Osteoblast (primary cell): Measurements from ENCODE around the gene SSX2IP. TPM values are rescaled to one million over a fixed set of nuclear protein-coding genes. Genes with fewer than 3 reads are reported as not detected.
A peak's percentile ranks its signal among the peaks of the same experiment; 100 is the strongest.

ENCODE experiments used
- DNase-seq: peaks from one replicate; pipeline ENCODE4 v3.0.0; 2011; ENCODE audit warnings: low spot score, mixed read lengths; ENCODE audit not compliant: insufficient read length; ENCODE audit errors: missing footprints
- H2AFZ ChIP-seq: 2 replicates; pipeline ENCODE4 v1.6.0; 2011; ENCODE audit warnings: mild to moderate bottlenecking, low read length
- H3K27ac ChIP-seq: 2 replicates; pipeline ENCODE4 v1.5.1; 2011; ENCODE audit warnings: mild to moderate bottlenecking, low read depth, low read length, moderate library complexity
- H3K27me3 ChIP-seq: 2 replicates; pipeline ENCODE4 v1.6.0; 2012; ENCODE audit warnings: mild to moderate bottlenecking, control low read depth, inconsistent platforms, low read length, moderate library complexity; ENCODE audit not compliant: insufficient read depth
- H3K36me3 ChIP-seq: 2 replicates; pipeline ENCODE4 v1.5.1; 2011; ENCODE audit warnings: mild to moderate bottlenecking, low read length, control low read depth, moderate library complexity; ENCODE audit not compliant: insufficient read depth
- H3K4me1 ChIP-seq: 2 replicates; pipeline ENCODE4 v1.5.1; 2011; ENCODE audit warnings: mild to moderate bottlenecking, low read length, control low read depth, moderate library complexity; ENCODE audit not compliant: insufficient read depth
- H3K4me2 ChIP-seq: 2 replicates; pipeline ENCODE4 v1.6.0; 2011; ENCODE audit warnings: mild to moderate bottlenecking, low read length; ENCODE audit not compliant: insufficient read depth
- H3K4me3 ChIP-seq: fragments of 200-600 bp; sonication (generic); 3 replicates; pipeline ENCODE4 v1.5.1; 2012; ENCODE audit warnings: mild to moderate bottlenecking, low read length, inconsistent platforms; ENCODE audit not compliant: insufficient read depth
- H3K79me2 ChIP-seq: 2 replicates; pipeline ENCODE4 v1.6.0; 2012; ENCODE audit warnings: mild to moderate bottlenecking, low read length, control low read depth, inconsistent platforms; ENCODE audit not compliant: insufficient read depth
- H3K9me3 ChIP-seq: 2 replicates; pipeline ENCODE4 v1.5.1; 2011; ENCODE audit warnings: low read depth, low read length, control low read depth
- H4K20me1 ChIP-seq: 2 replicates; pipeline ENCODE4 v1.6.0; 2012; ENCODE audit warnings: mild to moderate bottlenecking, low read length, control low read depth; ENCODE audit not compliant: insufficient read depth
- total RNA-seq: library from RNA; depleted of rRNA; stranded (reverse); fragments of >200 nt; gene quantifications from 2 replicates; pipeline ENCODE4 v1.2.3, GENCODE V29; 2012
- TF ChIP-seq, protein P1 (sequence below): IDR thresholded peaks from 2 replicates; pipeline ENCODE4 v1.5.1; 2011; ENCODE audit warnings: mild to moderate bottlenecking, low read depth, low read length, moderate library complexity; ENCODE audit errors: extremely low read depth

Gene SSX2IP
- total RNA-seq, 1 donor = 10.9 TPM

DNA sequence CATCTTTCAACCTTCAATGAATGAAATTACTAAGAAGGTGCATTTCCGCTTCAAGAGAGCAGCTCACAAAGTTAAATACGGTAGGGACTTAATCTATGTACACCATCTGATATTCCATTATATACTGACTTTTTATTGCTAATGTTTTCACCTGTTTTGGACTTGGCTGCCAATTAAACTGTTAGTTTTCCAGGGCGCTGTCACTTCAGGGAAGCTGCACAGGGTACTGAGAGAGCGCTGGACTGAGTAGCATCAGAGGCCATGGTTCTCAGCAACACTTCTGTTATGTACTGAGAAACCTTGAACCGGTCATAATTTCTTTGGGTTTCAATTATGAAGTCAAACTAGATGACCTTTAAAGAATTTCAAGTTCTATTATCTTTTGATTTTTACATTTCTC lies 8.2 kb downstream of the SSX2IP start:
- TF ChIP-seq, protein P1, sequence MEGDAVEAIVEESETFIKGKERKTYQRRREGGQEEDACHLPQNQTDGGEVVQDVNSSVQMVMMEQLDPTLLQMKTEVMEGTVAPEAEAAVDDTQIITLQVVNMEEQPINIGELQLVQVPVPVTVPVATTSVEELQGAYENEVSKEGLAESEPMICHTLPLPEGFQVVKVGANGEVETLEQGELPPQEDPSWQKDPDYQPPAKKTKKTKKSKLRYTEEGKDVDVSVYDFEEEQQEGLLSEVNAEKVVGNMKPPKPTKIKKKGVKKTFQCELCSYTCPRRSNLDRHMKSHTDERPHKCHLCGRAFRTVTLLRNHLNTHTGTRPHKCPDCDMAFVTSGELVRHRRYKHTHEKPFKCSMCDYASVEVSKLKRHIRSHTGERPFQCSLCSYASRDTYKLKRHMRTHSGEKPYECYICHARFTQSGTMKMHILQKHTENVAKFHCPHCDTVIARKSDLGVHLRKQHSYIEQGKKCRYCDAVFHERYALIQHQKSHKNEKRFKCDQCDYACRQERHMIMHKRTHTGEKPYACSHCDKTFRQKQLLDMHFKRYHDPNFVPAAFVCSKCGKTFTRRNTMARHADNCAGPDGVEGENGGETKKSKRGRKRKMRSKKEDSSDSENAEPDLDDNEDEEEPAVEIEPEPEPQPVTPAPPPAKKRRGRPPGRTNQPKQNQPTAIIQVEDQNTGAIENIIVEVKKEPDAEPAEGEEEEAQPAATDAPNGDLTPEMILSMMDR = no peak

DNA sequence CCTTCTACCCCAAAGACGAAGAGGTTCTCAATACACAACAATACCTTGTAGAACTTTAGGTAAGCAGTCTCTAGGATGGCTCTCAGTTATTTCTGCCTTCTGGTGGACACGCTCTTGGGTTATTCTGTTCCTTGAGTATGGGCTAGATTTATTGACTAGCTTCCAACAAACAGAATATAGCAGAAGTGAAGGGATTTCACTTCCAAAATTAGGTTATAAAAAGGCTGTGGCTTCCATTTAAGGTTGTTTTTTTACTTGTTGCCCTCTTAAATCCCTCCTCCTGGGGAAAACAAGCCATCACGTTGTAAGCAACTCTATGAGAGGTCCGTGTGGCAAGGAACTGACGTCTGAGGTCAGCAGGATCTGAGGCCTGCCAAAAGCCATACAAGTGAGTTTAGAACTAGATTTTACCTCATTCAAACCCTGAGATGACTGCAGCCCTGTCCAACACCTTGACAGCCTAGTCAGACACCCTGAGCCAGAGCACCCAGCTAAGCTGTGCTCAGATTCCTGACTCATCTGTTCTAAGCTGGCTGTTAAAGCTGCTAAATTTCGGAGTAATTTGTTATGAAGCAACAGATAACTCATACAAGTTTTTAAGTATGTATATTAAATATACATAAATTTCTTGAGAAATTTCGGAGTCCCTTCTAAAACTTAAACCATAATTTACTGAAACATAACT lies 12.7 kb downstream of the SSX2IP start:
- TF ChIP-seq, protein P1 = no peak
- Histone ChIP-seq H3K9me3 (no peaks in the 10 kb centered on the region), H3K36me3 (no peaks in the 10 kb centered on the region), H2AFZ (no peak overlapping the region), H3K79me2 (peaks cover 37% of the 10 kb centered on the region), H4K20me1 (peaks cover 9% of the 10 kb centered on the region), H3K4me1 (no peaks in the 10 kb centered on the region), H3K27ac (no peak overlapping the region), H3K4me3 (no peak overlapping the region), H3K4me2 (no peak overlapping the region), H3K27me3 (no peaks in the 10 kb centered on the region)
- no peak for DNase-seq

More for the DNA sequence above, 8.2 kb downstream of the SSX2IP start:
- Histone ChIP-seq H4K20me1 (peaks cover 12% of the 10 kb centered on the region), H3K4me1 (no peaks in the 10 kb centered on the region), H3K4me2 (no peak overlapping the region), H3K9me3 (no peaks in the 10 kb centered on the region), H3K27me3 (no peaks in the 10 kb centered on the region), H2AFZ (no peak overlapping the region), H3K79me2 (peaks cover 60% of the 10 kb centered on the region), H3K27ac (no peak overlapping the region), H3K4me3 (no peak overlapping the region), H3K36me3 (no peaks in the 10 kb centered on the region)
- DNase-seq = no peak

DNA sequence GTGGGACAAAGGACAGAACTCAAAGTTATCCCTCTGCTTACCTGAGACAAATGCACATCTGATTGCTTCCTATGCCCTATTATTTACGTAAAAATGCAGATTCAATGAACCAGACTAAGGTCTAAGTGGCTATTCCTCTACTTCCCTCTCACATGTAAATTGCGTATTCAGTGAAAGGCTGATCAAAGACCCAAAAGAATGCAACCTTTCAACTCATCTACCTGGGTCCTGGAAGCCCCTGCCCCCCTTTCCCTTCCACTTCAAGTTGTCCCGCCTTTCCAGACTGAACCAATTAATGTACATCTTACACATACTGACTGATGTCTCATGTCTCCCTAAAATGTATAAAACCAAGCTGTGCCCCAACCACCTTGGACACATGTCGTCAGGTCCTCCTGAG lies 14.6 kb downstream of the SSX2IP start:
- Histone ChIP-seq H3K4me3 (no peak overlapping the region), H4K20me1 (no peaks in the 10 kb centered on the region), H3K27ac (no peak overlapping the region), H3K4me1 (no peaks in the 10 kb centered on the region), H2AFZ (no peak overlapping the region), H3K4me2 (no peak overlapping the region), H3K79me2 (peaks cover 26% of the 10 kb centered on the region), H3K27me3 (no peaks in the 10 kb centered on the region), H3K9me3 (no peaks in the 10 kb centered on the region), H3K36me3 (no peaks in the 10 kb centered on the region)
- TF ChIP-seq, protein P1 = no peak
- no peak for DNase-seq

DNA sequence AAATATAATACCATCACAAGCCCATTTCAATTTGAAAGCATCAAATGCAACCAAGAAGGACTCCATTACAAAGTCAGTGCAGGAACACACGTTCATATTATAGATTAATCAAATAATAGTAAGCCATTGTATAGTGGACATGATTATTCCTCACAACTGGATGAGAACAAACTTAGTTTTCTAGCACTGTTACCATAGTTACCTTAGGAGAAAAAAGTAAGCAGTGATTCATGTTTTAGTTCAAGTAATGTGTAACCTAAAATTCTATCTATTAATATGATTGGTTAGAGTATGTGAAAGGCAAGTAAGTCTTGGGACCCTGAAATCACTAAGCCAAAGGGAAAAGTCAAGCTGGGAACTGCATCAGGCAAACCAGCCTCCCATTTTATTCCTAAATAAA lies 15.2 kb downstream of the SSX2IP start:
- H3K36me3 ChIP-seq = no peaks in the 10 kb centered on the region
- H4K20me1 ChIP-seq = no peaks in the 10 kb centered on the region
- peak; percentile 37 for DNase-seq
- no peaks in the 10 kb centered on the region for H3K4me1 ChIP-seq
- TF ChIP-seq, protein P1 = no peak
- H3K27ac ChIP-seq = no peak overlapping the region
- H3K79me2 ChIP-seq = peaks cover 26% of the 10 kb centered on the region
- no peak overlapping the region for H3K4me2 ChIP-seq
- H3K27me3 ChIP-seq = no peaks in the 10 kb centered on the region
- no peaks in the 10 kb centered on the region for H3K9me3 ChIP-seq
- no peak overlapping the region for H2AFZ ChIP-seq
- H3K4me3 ChIP-seq = no peak overlapping the region
